Brain microvascular endothelial cell (primary cell): Measurements from ENCODE around the gene USP44.
"Not testable (repeated sequence)": the region's sequence is repeated elsewhere in the genome, so short reads cannot be mapped to it uniquely, and the experiment has no call there.

ENCODE experiments used
- DNase-seq: peaks from one replicate; pipeline ENCODE4 v3.0.0-alpha.2; 2020
- H3K27ac ChIP-seq: fragments of 250-450 bp; sonication (Bioruptor Pico); 2 replicates; pipeline ENCODE4 v1.5.1; 2020; ENCODE audit warnings: mild to moderate bottlenecking, moderate library complexity
- H3K27me3 ChIP-seq: fragments of 250-450 bp; sonication (Bioruptor Pico); replicated peaks from 2 replicates; pipeline ENCODE4 v1.5.1; 2020; ENCODE audit warnings: mild to moderate bottlenecking
- H3K36me3 ChIP-seq: fragments of 250-450 bp; sonication (Bioruptor Pico); replicated peaks from 2 replicates; pipeline ENCODE4 v1.5.1; 2020; ENCODE audit warnings: mild to moderate bottlenecking
- H3K4me3 ChIP-seq: 2 replicates; pipeline ENCODE4 v1.5.1; 2011; ENCODE audit warnings: low read depth, mild to moderate bottlenecking, control low read depth, low read length, moderate library complexity
- CTCF ChIP-seq: IDR thresholded peaks from 2 replicates; pipeline ENCODE4 v1.5.1; 2011; ENCODE audit warnings: low read depth, mild to moderate bottlenecking, moderate library complexity, low read length, control low read depth, inconsistent platforms; ENCODE audit errors: missing control alignments
- in situ Hi-C: cut with HindIII; loops from 2 replicates; pipeline ENCODE4 v1.10.0; 2017; ENCODE audit warnings: low sequenced_read_pairs, low pct_ligation_motif_present

Gene USP44

GRCh38 chr12:95492462-95492861 is 58.8 kb downstream of the USP44 start:
- in situ Hi-C loops = no loop called here
- Histone ChIP-seq H3K36me3 (peaks cover 45% of the 10 kb centered on the region), H3K27me3 (no peaks in the 10 kb centered on the region)

GRCh38 chr12:95487024-95487423 is 64.3 kb downstream of the USP44 start:
- Histone ChIP-seq H3K36me3 (peaks cover 27% of the 10 kb centered on the region), H3K27me3 (no peaks in the 10 kb centered on the region), H3K27ac (no peak overlapping the region), H3K4me3 (no peak overlapping the region)
- in situ Hi-C loops = no loop called here
- DNase-seq = no peak
- no peak for TF ChIP-seq CTCF

More at GRCh38 chr12:95492462-95492861, 58.8 kb downstream of the USP44 start:
- H3K4me3 ChIP-seq = no peak overlapping the region
- no peak overlapping the region for H3K27ac ChIP-seq
- TF ChIP-seq CTCF = no peak
- DNase-seq = no peak

GRCh38 chr12:95484524-95484923 is 66.8 kb downstream of the USP44 start:
- no peak for TF ChIP-seq CTCF
- in situ Hi-C loops = no loop called here
- peaks cover 26% of the 10 kb centered on the region for H3K36me3 ChIP-seq
- H3K27ac ChIP-seq = no peak overlapping the region
- no peaks in the 10 kb centered on the region for H3K27me3 ChIP-seq
- H3K4me3 ChIP-seq = no peak overlapping the region
- DNase-seq = no peak

- H3K36me3 ChIP-seq = peaks cover 28% of the 10 kb centered on the region
- H3K27me3 ChIP-seq, in situ Hi-C loops, DNase-seq, H3K27ac ChIP-seq, H3K4me3 ChIP-seq: not testable (repeated sequence)
Measured at GRCh38 chr12:95482564-95482963, 68.7 kb downstream of the USP44 start.

GRCh38 chr12:95481888-95482287 is 69.4 kb downstream of the USP44 start:
- no peaks in the 10 kb centered on the region for H3K27me3 ChIP-seq
- DNase-seq = no peak
- H3K27ac ChIP-seq = no peak overlapping the region
- H3K4me3 ChIP-seq = no peak overlapping the region
- in situ Hi-C loops = no loop called here
- H3K36me3 ChIP-seq = peaks cover 25% of the 10 kb centered on the region
- no peak for TF ChIP-seq CTCF

GRCh38 chr12:95481072-95481471 is 70.2 kb downstream of the USP44 start:
- in situ Hi-C loops = no loop called here
- Histone ChIP-seq H3K27ac (peak overlapping the region; percentile 58), H3K36me3 (peaks cover 20% of the 10 kb centered on the region), H3K27me3 (no peaks in the 10 kb centered on the region), H3K4me3 (no peak overlapping the region)
- peak; percentile 14 for TF ChIP-seq CTCF
- no peak for DNase-seq
